Measurements from ENCODE around the gene AKR1B15. TPM values are rescaled to one million over a fixed set of nuclear protein-coding genes. Genes with fewer than 3 reads are reported as not detected.

The AKR1B15 gene
- total and polyA plus RNA-seq, 9 donors: 0.22 TPM; not detected in 8

DNA sequence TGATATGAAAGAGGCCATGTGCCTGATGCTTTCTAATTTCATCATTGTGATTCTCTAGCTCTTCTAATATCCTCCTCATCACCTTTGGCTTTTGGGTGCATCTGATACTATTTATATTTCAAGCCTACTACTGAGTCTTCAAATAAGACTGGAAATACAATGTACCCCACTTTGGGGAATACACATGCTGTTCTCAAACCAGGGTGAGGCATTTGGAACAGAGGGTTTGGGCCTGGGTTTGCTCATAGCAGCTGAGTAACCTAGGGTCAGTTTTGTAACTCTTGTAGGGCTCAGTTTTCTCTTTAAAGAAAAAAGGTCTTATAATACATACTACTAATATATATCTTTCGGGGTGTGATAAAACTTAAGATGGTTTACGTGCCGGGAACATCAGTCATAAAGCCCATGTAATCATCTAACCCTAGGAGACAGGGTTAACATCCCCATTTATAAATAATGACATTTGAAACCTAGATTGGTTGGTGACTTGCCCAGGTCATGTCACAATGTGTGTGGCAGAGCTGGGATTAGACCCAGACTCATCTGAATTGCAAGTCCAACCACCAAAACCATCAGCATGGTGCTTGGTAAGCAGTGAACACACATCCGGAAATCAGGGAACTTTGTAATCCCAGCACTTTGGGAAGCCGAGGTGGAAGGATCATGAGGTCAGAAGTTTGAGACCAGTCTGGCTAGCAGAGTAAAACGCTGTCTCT lies 23.0 kb downstream of the AKR1B15 start:
- intact Hi-C loops (cut with DNase I): no loop called here
- DNase-seq: no peak
- Histone ChIP-seq H3K4me3 (no peak overlapping the region), H3K4me1 (ENCODE audit: insufficient read depth) (no peaks in the 10 kb centered on the region), H3K27ac (no peak overlapping the region), H3K9me3 (no peaks in the 10 kb centered on the region), H3K36me3 (no peaks in the 10 kb centered on the region), H3K27me3 (no peaks in the 10 kb centered on the region)
- 86 to 90% (median 88%) methylated on average over 6 of the region's 6 CpGs for WGBS, 3 donors
- TF ChIP-seq, protein P1, sequence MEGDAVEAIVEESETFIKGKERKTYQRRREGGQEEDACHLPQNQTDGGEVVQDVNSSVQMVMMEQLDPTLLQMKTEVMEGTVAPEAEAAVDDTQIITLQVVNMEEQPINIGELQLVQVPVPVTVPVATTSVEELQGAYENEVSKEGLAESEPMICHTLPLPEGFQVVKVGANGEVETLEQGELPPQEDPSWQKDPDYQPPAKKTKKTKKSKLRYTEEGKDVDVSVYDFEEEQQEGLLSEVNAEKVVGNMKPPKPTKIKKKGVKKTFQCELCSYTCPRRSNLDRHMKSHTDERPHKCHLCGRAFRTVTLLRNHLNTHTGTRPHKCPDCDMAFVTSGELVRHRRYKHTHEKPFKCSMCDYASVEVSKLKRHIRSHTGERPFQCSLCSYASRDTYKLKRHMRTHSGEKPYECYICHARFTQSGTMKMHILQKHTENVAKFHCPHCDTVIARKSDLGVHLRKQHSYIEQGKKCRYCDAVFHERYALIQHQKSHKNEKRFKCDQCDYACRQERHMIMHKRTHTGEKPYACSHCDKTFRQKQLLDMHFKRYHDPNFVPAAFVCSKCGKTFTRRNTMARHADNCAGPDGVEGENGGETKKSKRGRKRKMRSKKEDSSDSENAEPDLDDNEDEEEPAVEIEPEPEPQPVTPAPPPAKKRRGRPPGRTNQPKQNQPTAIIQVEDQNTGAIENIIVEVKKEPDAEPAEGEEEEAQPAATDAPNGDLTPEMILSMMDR (IDR thresholded peaks at IDR 0.05): no peak
- TF ChIP-seq POLR2A (IDR thresholded peaks at IDR 0.05) (no peak), EP300 (IDR thresholded peaks at IDR 0.05) (no peak)

DNA sequence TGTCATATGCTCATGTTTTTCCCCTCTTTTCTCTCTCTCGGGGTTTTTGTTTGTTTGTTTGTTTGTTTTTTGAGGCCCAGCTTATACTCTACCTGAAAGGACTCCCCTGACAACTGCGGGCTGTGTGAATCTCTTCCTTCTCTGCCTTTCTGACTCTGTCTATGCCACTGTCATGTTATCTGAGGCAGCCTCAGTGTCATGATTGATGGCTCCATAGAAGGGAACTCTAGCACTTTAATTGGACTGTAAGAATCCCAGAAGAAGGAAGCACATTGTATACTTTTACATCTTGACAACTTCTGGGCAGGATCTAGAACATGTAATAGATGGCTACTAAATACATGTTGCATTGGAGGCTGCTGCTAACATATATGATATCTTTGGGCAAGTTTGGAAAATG lies 25.4 kb downstream of the AKR1B15 start:
- intact Hi-C loops (cut with DNase I): no loop called here
- Histone ChIP-seq H3K36me3 (no peaks in the 10 kb centered on the region), H3K4me3 (no peak overlapping the region), H3K27me3 (no peaks in the 10 kb centered on the region), H3K27ac (no peak overlapping the region), H3K4me1 (ENCODE audit: insufficient read depth) (no peaks in the 10 kb centered on the region), H3K9me3 (no peaks in the 10 kb centered on the region)
- TF ChIP-seq POLR2A (IDR thresholded peaks at IDR 0.05) (no peak), EP300 (IDR thresholded peaks at IDR 0.05) (no peak)
- TF ChIP-seq, protein P1 (IDR thresholded peaks at IDR 0.05): no peak
- WGBS, 3 donors: 36 to 58% (median 48%) methylated on average over 2 of the region's 2 CpGs
- DNase-seq: no peak

DNA sequence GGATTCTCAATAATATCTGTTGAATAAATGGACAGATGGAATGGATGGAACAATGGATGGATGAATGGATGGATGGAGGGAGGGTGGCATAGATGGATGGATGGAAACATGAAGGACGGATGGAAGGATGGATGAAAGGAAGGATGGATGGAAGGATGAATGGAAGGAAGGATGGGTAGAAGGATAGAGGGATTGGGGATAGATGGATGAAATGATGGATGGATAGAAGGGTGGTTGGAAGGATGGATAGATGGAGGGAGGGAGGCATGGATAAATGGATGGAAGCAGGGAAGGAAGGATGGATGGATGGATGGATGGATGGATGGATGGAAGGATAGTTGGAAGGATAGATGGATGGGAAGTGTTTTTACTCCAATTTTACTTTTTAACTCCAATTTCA lies 35.4 kb downstream of the AKR1B15 start:
- H3K36me3 ChIP-seq: no peaks in the 10 kb centered on the region
- TF ChIP-seq, protein P1 (IDR thresholded peaks at IDR 0.05): no peak
- TF ChIP-seq POLR2A (IDR thresholded peaks at IDR 0.05) (no peak), EP300 (IDR thresholded peaks at IDR 0.05) (no peak)
- DNase-seq: no peak
- no peaks in the 10 kb centered on the region for H3K4me1 ChIP-seq (ENCODE audit: insufficient read depth)
- H3K27ac ChIP-seq: no peak overlapping the region
- intact Hi-C loops (cut with DNase I): no loop called here
- no peaks in the 10 kb centered on the region for H3K9me3 ChIP-seq
- WGBS, 3 donors: 0 to 76% (median 61%) methylated on average over 1 of the region's 1 CpG
- H3K27me3 ChIP-seq: no peaks in the 10 kb centered on the region
- no peak overlapping the region for H3K4me3 ChIP-seq

DNA sequence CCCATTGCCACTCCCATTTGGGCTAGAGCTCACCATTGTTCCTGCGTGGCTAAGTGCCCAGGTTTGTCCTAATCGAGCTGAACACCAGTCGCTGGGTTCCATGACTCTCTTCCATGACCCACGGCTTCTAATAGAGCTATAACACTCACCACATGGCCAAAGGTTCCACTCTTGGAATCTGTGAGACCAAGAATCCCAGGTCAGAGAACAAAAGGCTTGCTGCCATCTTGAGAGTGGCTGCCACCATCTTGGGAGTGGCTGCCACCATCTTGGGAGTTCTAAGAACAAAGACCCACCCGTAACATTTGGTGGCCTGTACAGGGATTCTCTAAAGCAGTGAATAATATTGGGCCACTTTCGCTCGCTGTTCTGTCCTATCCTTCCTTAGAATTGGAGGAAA lies 37.0 kb downstream of the AKR1B15 start:
- H3K36me3 ChIP-seq: no peaks in the 10 kb centered on the region
- WGBS, 3 donors: 91 to 93% (median 92%) methylated on average over 7 of the region's 7 CpGs
- H3K4me1 ChIP-seq (ENCODE audit: insufficient read depth): no peaks in the 10 kb centered on the region
- TF ChIP-seq, protein P1 (IDR thresholded peaks at IDR 0.05): no peak
- TF ChIP-seq EP300 (IDR thresholded peaks at IDR 0.05) (no peak), POLR2A (IDR thresholded peaks at IDR 0.05) (no peak)
- DNase-seq: no peak
- H3K27me3 ChIP-seq: no peaks in the 10 kb centered on the region
- H3K9me3 ChIP-seq: no peaks in the 10 kb centered on the region
- intact Hi-C loops (cut with DNase I): no loop called here
- no peak overlapping the region for H3K27ac ChIP-seq
- no peak overlapping the region for H3K4me3 ChIP-seq
